ENCODE measurements around the gene PRKN. TPM values are rescaled to one million over a fixed set of nuclear protein-coding genes. Genes with fewer than 3 reads are reported as not detected.

The PRKN gene
- total and polyA plus RNA-seq, 2 experiments from 2014 or later: 0.10 to 0.84 TPM

GRCh38 chr6:161618831-161619454 lies 1108.6 kb downstream of the PRKN start:
- H3K27me3 ChIP-seq (ENCODE audit: insufficient read depth): no peaks in the 10 kb centered on the region
- no peak overlapping the region for H3K4me2 ChIP-seq
- H3K79me2 ChIP-seq (replicated peaks; ENCODE audit: insufficient read depth): no peaks in the 10 kb centered on the region
- TF ChIP-seq ZNF462 (CRISPR knock-in tag; IDR thresholded peaks at IDR 0.05) (peak; percentile 68; the same call in 1 of the 2 replicates), POLR2AphosphoS5 (IDR thresholded peaks at IDR 0.05; ENCODE audit: low read depth) (no peak), CREB1 (CRISPR knock-in tag; IDR thresholded peaks at IDR 0.05; ENCODE audit: low read depth) (no peak), CTCF (conservative IDR thresholded peaks at IDR 0.05; ENCODE audit: low read depth in 2 of 2) (peak; percentile 45 to 64)
- DNase-seq (ENCODE audit: low spot score) (peak; percentile 71), ATAC-seq (peak; percentile 87)
- H3K36me3 ChIP-seq (ENCODE audit: insufficient read depth): no peaks in the 10 kb centered on the region
- H3K4me1 ChIP-seq (ENCODE audit: insufficient read depth): no peaks in the 10 kb centered on the region
- Mint-ChIP-seq H3K27ac (no peak overlapping the region), H3K4me3 (no peak overlapping the region), H3K4me1 (peaks cover 3% of the 10 kb centered on the region; the same call in 1 of the 3 replicates), H3K9me3 (no peaks in the 10 kb centered on the region), H3K27me3 (ENCODE audit: insufficient read depth, low read depth, poor library complexity) (peaks cover 6% of the 10 kb centered on the region), H3K36me3 (ENCODE audit: low read depth) (no peaks in the 10 kb centered on the region)
- H4K20me1 ChIP-seq (replicated peaks; ENCODE audit: insufficient read depth): no peaks in the 10 kb centered on the region
- H3K9me2 ChIP-seq (ENCODE audit: insufficient read depth): no peaks in the 10 kb centered on the region
- H3F3A ChIP-seq (replicated peaks; ENCODE audit: low read depth): no peaks in the 10 kb centered on the region
- no peak overlapping the region for H3K4me3 ChIP-seq
- no peak overlapping the region for H2AFZ ChIP-seq
- no peak overlapping the region for H3K27ac ChIP-seq (ENCODE audit: low read depth)

Data from GM23338 (cell line).